ENCODE measurements around the gene C19orf53.

GRCh38 chr19:13757805-13758772 is 16.2 kb upstream of the C19orf53 start:
- no peak for TF ChIP-seq BRCA1 (CRISPR knock-in tag; IDR thresholded peaks at IDR 0.05)
- no peak for TF ChIP-seq ZNF12 (CRISPR knock-in tag; IDR thresholded peaks at IDR 0.05)
- no peak for TF ChIP-seq REST (IDR thresholded peaks at IDR 0.05; ENCODE audit: borderline replicate concordance in 1 of 2, low read depth in 1 of 2, low read length in 2 of 2)
- TF ChIP-seq MTA3 (CRISPR knock-in tag; IDR thresholded peaks at IDR 0.05), result no peak
- no peak for TF ChIP-seq MTF1 (CRISPR knock-in tag; IDR thresholded peaks at IDR 0.05)
- TF ChIP-seq RELA (CRISPR knock-in tag; IDR thresholded peaks at IDR 0.05), result no peak

Measured in HepG2 (cell line).